GM13976 (cell line): ENCODE measurements around the gene DPPA4.

Experiments used
- DNase-seq: peaks from one replicate; pipeline ENCODE4 v3.0.0; 2012; ENCODE audit warnings: low spot score
- CTCF ChIP-seq: IDR thresholded peaks from 2 replicates; pipeline ENCODE4 v1.5.1; 2012; ENCODE audit warnings: borderline replicate concordance, mild to moderate bottlenecking; ENCODE audit not compliant: insufficient read depth; ENCODE audit errors: extremely low read depth, missing control alignments, control extremely low read depth
- in situ Hi-C: fragments of 300-500 bp; cut with MboI; formaldehyde crosslinking; loops from one replicate; pipeline ENCODE4 v1.12.0; 2022; ENCODE audit warnings: low sequenced_read_pairs, mixed read lengths, inconsistent platforms; ENCODE audit not compliant: unreplicated experiment

The DPPA4 gene

GRCh38 chr3:109325657-109326056, 11.7 kb downstream of the DPPA4 start:
- no peak for DNase-seq
- in situ Hi-C loops, result no loop called here
- TF ChIP-seq CTCF, result no peak

GRCh38 chr3:109325109-109325508, 12.2 kb downstream of the DPPA4 start:
- no peak for DNase-seq

GRCh38 chr3:109316162-109316730, 21.1 kb downstream of the DPPA4 start, which contains the start of gene DPPA2:
TSS of gene DPPA2 (minus strand) at chr3:109316517. CDS start at chr3:109314542, 1,975 bp downstream.
- in situ Hi-C loops, result no loop called here
- no peak for TF ChIP-seq CTCF
- no peak for DNase-seq

More at GRCh38 chr3:109325109-109325508, 12.2 kb downstream of the DPPA4 start:
- TF ChIP-seq CTCF, result no peak
- in situ Hi-C loops, result no loop called here

- DNase-seq, result no peak
- no peak for TF ChIP-seq CTCF
- in situ Hi-C loops, result no loop called here
Observed at GRCh38 chr3:109313061-109313460, 24.3 kb downstream of the DPPA4 start.

- in situ Hi-C loops, result no loop called here
- no peak for TF ChIP-seq CTCF
- no peak for DNase-seq
Observed at GRCh38 chr3:109297496-109297895, 39.9 kb downstream of the DPPA4 start.

GRCh38 chr3:109284071-109284470, 53.3 kb downstream of the DPPA4 start:
- in situ Hi-C loops, result no loop called here
- no peak for TF ChIP-seq CTCF
- no peak for DNase-seq
